ENCODE measurements around the gene SPSB1. TPM values are rescaled to one million over a fixed set of nuclear protein-coding genes. Genes with fewer than 3 reads are reported as not detected.

Gene SPSB1
- polyA plus RNA-seq, 1 experiment = 20.3 TPM

DNA sequence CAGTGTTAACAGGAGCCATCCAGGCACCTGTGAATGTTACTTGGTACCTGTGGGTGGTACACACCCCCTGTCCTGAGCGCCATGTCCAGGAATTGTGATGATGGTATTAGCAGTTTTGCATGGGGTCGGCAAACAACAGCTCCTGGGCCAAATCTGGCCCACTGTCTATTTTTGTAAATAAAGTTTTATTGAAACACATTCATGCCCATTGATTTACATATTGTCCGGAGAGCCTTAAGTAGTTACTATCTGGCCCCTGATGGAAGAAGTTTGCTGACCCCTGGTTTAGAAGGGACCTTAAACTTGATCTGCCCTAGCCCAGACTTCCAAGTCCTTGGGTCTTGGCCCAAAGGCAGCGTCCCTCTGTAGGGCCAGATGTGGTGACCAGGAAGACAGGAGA is 58.3 kb downstream of the SPSB1 start:
- Histone ChIP-seq H3K27me3 (ENCODE audit: control insufficient read depth, insufficient read depth, low read length) (no peaks in the 10 kb centered on the region), H3K4me3 (ENCODE audit: low read depth, low read length) (no peak overlapping the region), H3K9me3 (ENCODE audit: control insufficient read depth, insufficient read depth, low read length) (no peaks in the 10 kb centered on the region; the same call in 1 of the 2 replicates), H3K27ac (ENCODE audit: low read depth, low read length) (no peak overlapping the region)
- TF ChIP-seq, protein P1, sequence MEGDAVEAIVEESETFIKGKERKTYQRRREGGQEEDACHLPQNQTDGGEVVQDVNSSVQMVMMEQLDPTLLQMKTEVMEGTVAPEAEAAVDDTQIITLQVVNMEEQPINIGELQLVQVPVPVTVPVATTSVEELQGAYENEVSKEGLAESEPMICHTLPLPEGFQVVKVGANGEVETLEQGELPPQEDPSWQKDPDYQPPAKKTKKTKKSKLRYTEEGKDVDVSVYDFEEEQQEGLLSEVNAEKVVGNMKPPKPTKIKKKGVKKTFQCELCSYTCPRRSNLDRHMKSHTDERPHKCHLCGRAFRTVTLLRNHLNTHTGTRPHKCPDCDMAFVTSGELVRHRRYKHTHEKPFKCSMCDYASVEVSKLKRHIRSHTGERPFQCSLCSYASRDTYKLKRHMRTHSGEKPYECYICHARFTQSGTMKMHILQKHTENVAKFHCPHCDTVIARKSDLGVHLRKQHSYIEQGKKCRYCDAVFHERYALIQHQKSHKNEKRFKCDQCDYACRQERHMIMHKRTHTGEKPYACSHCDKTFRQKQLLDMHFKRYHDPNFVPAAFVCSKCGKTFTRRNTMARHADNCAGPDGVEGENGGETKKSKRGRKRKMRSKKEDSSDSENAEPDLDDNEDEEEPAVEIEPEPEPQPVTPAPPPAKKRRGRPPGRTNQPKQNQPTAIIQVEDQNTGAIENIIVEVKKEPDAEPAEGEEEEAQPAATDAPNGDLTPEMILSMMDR (IDR thresholded peaks at IDR 0.05; ENCODE audit: low read depth, low read length) = no peak
- CTCF ChIA-PET = no interaction called here
- POLR2A ChIA-PET = no interaction called here
- DNase-seq (ENCODE audit: low read depth, low spot score) = no peak

DNA sequence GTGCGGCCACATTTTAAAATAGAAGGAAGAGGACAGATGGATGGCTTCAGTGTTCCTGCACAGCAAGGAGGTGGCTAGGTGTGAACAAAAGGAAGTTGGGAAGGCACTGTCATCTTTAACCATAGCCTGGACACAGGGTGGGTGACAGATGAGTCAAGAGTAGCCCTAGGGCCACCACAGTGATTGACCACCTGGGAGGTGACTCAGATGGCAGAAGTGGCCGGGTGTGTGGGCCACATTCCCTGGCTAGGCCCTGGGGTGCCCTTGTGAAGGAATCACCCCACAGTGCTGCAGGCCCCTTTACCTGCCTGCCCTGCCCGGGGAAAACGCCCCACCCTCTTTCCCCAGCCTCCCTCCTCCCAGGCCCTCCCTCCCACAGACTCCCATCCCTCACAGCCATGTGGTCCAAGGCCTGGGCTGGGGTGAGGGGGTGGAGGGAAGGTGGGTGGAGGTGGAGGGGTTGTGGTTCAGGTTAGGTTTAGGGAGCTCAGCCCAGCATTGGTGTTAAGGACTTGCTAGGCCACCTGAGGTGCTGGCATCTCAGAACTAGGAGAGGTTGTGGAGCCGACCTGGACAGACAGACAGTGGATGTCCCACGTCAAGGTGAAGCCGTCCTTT is 59.1 kb downstream of the SPSB1 start:
- ChIA-PET POLR2A (no interaction called here), CTCF (no interaction called here)
- H3K27me3 ChIP-seq (ENCODE audit: control insufficient read depth, insufficient read depth, low read length) = no peaks in the 10 kb centered on the region
- DNase-seq (ENCODE audit: low read depth, low spot score) = no peak
- H3K27ac ChIP-seq (ENCODE audit: low read depth, low read length) = no peak overlapping the region
- no peak overlapping the region for H3K4me3 ChIP-seq (ENCODE audit: low read depth, low read length)
- H3K9me3 ChIP-seq (ENCODE audit: control insufficient read depth, insufficient read depth, low read length) = no peaks in the 10 kb centered on the region; the same call in 1 of the 2 replicates
- TF ChIP-seq, protein P1 (IDR thresholded peaks at IDR 0.05; ENCODE audit: low read depth, low read length) = no peak

DNA sequence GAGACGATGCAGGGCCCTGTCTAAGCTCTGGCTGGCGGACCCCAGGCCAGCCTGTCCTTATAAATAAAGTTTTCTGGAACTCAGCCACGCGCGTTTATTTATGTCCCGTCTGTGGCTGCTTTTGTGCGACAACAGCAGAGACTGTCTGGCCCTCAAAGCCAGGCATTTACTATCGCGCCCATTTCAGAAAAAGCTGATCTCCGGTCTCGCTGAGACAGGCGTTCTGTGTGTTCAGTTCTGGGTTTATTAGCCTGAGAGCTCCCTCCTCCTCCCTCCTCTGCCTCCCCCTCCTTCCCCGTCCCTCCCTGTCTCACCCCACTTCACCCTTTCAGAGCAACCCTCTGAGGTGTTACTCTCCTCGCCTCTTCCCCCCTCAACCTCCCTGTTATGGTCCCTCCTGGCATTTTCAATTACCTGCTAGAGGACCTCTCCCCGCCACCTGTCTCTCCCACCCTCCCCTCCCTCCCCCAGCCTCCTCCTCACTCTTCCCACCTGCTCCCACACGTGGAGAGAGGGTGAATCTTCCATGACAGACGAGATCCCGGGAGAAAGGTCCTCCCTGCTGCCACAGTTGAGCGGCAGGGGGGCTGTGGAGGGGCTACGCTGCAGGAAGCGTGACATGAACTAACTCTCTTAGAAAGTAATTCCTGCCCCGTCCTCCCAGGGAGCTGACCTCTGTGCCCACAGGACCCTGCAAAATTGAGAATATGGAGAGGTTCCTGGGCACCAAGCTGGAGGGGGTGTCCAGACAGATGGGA is 59.9 kb downstream of the SPSB1 start:
- ChIA-PET CTCF (interaction anchor here (0.5 to 0.6 kb wide), 2 partner anchors 59 to 143 kb away, joined by 4 read pairs; no protein-coding TSS in a partner anchor), POLR2A (interaction anchor here (0.5 kb wide), 1 partner anchor 16 kb away, joined by 3 read pairs; no protein-coding TSS in a partner anchor)
- DNase-seq (ENCODE audit: low read depth, low spot score) = no peak
- Histone ChIP-seq H3K9me3 (ENCODE audit: control insufficient read depth, insufficient read depth, low read length) (no peaks in the 10 kb centered on the region; the same call in 1 of the 2 replicates), H3K27me3 (ENCODE audit: control insufficient read depth, insufficient read depth, low read length) (no peaks in the 10 kb centered on the region), H3K4me3 (ENCODE audit: low read depth, low read length) (no peak overlapping the region), H3K27ac (ENCODE audit: low read depth, low read length) (no peak overlapping the region)
- TF ChIP-seq, protein P1 (IDR thresholded peaks at IDR 0.05; ENCODE audit: low read depth, low read length) = no peak

DNA sequence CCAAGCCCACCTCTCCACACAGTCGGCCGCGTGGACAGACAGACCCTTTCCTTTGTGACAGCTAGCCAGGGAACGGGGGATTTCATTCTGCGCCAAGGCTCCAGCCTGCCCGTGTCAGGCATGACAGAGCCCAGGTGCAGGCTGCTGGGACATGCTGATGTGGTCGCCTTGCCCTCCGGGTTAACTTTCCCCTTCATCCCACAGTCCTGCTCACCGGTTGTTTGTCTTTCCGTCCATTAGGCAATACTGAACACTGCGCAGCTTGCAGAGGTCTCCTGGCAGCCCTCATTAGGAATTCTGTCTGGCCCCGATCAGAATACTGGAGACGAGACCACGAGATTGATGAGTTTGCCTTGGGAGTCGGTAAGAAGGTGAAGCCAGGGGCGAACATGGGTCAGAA is 62.8 kb downstream of the SPSB1 start:
- H3K27me3 ChIP-seq (ENCODE audit: control insufficient read depth, insufficient read depth, low read length) = no peaks in the 10 kb centered on the region
- H3K9me3 ChIP-seq (ENCODE audit: control insufficient read depth, insufficient read depth, low read length) = no peaks in the 10 kb centered on the region; the same call in 1 of the 2 replicates
- no peak overlapping the region for H3K27ac ChIP-seq (ENCODE audit: low read depth, low read length)
- H3K4me3 ChIP-seq (ENCODE audit: low read depth, low read length) = no peak overlapping the region
- DNase-seq (ENCODE audit: low read depth, low spot score) = no peak
- POLR2A ChIA-PET = no interaction called here
- TF ChIP-seq, protein P1 (IDR thresholded peaks at IDR 0.05; ENCODE audit: low read depth, low read length) = no peak
- CTCF ChIA-PET = no interaction called here

DNA sequence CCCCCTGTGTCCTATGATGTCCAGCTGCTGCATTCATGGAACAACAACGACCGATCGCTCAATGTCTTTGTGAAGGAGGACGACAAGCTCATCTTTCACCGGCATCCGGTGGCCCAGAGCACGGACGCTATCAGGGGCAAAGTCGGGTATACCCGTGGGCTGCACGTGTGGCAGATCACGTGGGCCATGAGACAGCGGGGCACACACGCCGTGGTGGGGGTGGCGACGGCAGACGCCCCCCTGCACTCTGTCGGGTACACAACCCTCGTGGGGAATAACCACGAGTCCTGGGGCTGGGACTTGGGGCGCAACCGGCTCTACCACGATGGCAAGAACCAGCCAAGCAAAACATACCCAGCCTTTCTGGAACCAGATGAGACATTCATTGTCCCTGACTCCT is 63.3 kb downstream of the SPSB1 start:
- Histone ChIP-seq H3K4me3 (ENCODE audit: low read depth, low read length) (no peak overlapping the region), H3K27ac (ENCODE audit: low read depth, low read length) (no peak overlapping the region), H3K9me3 (ENCODE audit: control insufficient read depth, insufficient read depth, low read length) (no peaks in the 10 kb centered on the region), H3K27me3 (ENCODE audit: control insufficient read depth, insufficient read depth, low read length) (no peaks in the 10 kb centered on the region)
- no peak for DNase-seq (ENCODE audit: low read depth, low spot score)
- TF ChIP-seq, protein P1 (IDR thresholded peaks at IDR 0.05; ENCODE audit: low read depth, low read length) = no peak
- POLR2A ChIA-PET = no interaction called here
- CTCF ChIA-PET = no interaction called here

All from AG04450 (cell line).